Adipocyte (in vitro differentiated cells): ENCODE data around the gene CHSY1.

Experiments
- DNase-seq: peaks from one replicate; pipeline ENCODE4 v3.0.0-alpha.2; 2015; ENCODE audit warnings: low read depth
- H3K27me3 ChIP-seq: replicated peaks from 2 replicates; pipeline ENCODE4 v1.7.0; 2013; ENCODE audit warnings: mild to moderate bottlenecking, low read length, moderate library complexity; ENCODE audit not compliant: control insufficient read depth, insufficient read depth
- H3K36me3 ChIP-seq: 2 replicates; pipeline ENCODE4 v1.7.0; 2013; ENCODE audit warnings: low read length, mild to moderate bottlenecking, moderate library complexity; ENCODE audit not compliant: control insufficient read depth, insufficient read depth, severe bottlenecking
- H3K4me1 ChIP-seq: 2 replicates; pipeline ENCODE4 v1.7.0; 2013; ENCODE audit warnings: mild to moderate bottlenecking, low read length, moderate library complexity; ENCODE audit not compliant: control insufficient read depth, insufficient read depth
- H3K4me3 ChIP-seq: 2 replicates; pipeline ENCODE4 v1.7.0; 2013; ENCODE audit warnings: mild to moderate bottlenecking, low read length, moderate library complexity
- H3K9ac ChIP-seq: 2 replicates; pipeline ENCODE4 v1.7.0; 2013; ENCODE audit warnings: mild to moderate bottlenecking, low read length, moderate library complexity
- H3K9me3 ChIP-seq: 2 replicates; pipeline ENCODE4 v1.7.0; 2013; ENCODE audit warnings: mild to moderate bottlenecking, low read length, moderate library complexity; ENCODE audit not compliant: control insufficient read depth

CHSY1 gene

GRCh38 chr15:101141926-101142527, 109.8 kb downstream of the CHSY1 start:
- Histone ChIP-seq H3K4me3 (no peak overlapping the region), H3K36me3 (no peaks in the 10 kb centered on the region), H3K27me3 (no peaks in the 10 kb centered on the region), H3K4me1 (no peaks in the 10 kb centered on the region), H3K9ac (no peak overlapping the region), H3K9me3 (no peaks in the 10 kb centered on the region)
- no peak for DNase-seq

- Histone ChIP-seq H3K9me3 (no peaks in the 10 kb centered on the region), H3K4me3 (no peak overlapping the region), H3K4me1 (no peaks in the 10 kb centered on the region), H3K9ac (no peak overlapping the region), H3K27me3 (peaks cover 3% of the 10 kb centered on the region), H3K36me3 (no peaks in the 10 kb centered on the region)
- no peak for DNase-seq
Observed at GRCh38 chr15:101140697-101141065, 111.2 kb downstream of the CHSY1 start.

GRCh38 chr15:101139986-101140696, 111.7 kb downstream of the CHSY1 start:
- Histone ChIP-seq H3K4me3 (no peak overlapping the region), H3K27me3 (peaks cover 3% of the 10 kb centered on the region), H3K9me3 (no peaks in the 10 kb centered on the region), H3K36me3 (no peaks in the 10 kb centered on the region), H3K9ac (no peak overlapping the region), H3K4me1 (no peaks in the 10 kb centered on the region)
- DNase-seq = no peak

GRCh38 chr15:101138913-101139880, 112.7 kb downstream of the CHSY1 start:
- H3K36me3 ChIP-seq = no peaks in the 10 kb centered on the region
- peaks cover 3% of the 10 kb centered on the region for H3K27me3 ChIP-seq
- no peaks in the 10 kb centered on the region for H3K9me3 ChIP-seq
- H3K4me3 ChIP-seq = no peak overlapping the region
- DNase-seq = peak; percentile 35
- no peak overlapping the region for H3K9ac ChIP-seq
- no peaks in the 10 kb centered on the region for H3K4me1 ChIP-seq

- Histone ChIP-seq H3K9ac (no peak overlapping the region), H3K9me3 (no peaks in the 10 kb centered on the region), H3K4me3 (no peak overlapping the region), H3K36me3 (no peaks in the 10 kb centered on the region), H3K27me3 (peaks cover 3% of the 10 kb centered on the region), H3K4me1 (no peaks in the 10 kb centered on the region)
- DNase-seq = no peak
Observed at GRCh38 chr15:101138086-101138660, 113.7 kb downstream of the CHSY1 start.

- H3K27me3 ChIP-seq = peaks cover 3% of the 10 kb centered on the region
- H3K4me1 ChIP-seq = no peaks in the 10 kb centered on the region
- no peak for DNase-seq
- no peaks in the 10 kb centered on the region for H3K36me3 ChIP-seq
- H3K9me3 ChIP-seq = no peaks in the 10 kb centered on the region
- no peak overlapping the region for H3K4me3 ChIP-seq
- no peak overlapping the region for H3K9ac ChIP-seq
Observed at GRCh38 chr15:101137312-101137940, 114.4 kb downstream of the CHSY1 start.

- H3K9me3 ChIP-seq = no peaks in the 10 kb centered on the region
- no peak overlapping the region for H3K9ac ChIP-seq
- no peaks in the 10 kb centered on the region for H3K4me1 ChIP-seq
Observed at GRCh38 chr15:101136381-101137268, 115.2 kb downstream of the CHSY1 start.

GRCh38 chr15:101135532-101136166, 116.2 kb downstream of the CHSY1 start:
- Histone ChIP-seq H3K9ac (no peak overlapping the region), H3K27me3 (peaks cover 3% of the 10 kb centered on the region), H3K4me1 (no peaks in the 10 kb centered on the region), H3K4me3 (no peak overlapping the region), H3K36me3 (no peaks in the 10 kb centered on the region), H3K9me3 (no peaks in the 10 kb centered on the region)
- no peak for DNase-seq

More at GRCh38 chr15:101136381-101137268, 115.2 kb downstream of the CHSY1 start:
- no peaks in the 10 kb centered on the region for H3K36me3 ChIP-seq
- no peak for DNase-seq
- no peak overlapping the region for H3K4me3 ChIP-seq
- peaks cover 3% of the 10 kb centered on the region for H3K27me3 ChIP-seq

- no peak overlapping the region for H3K4me3 ChIP-seq
- no peak for DNase-seq
- no peak overlapping the region for H3K9ac ChIP-seq
- peaks cover 3% of the 10 kb centered on the region for H3K27me3 ChIP-seq
- H3K4me1 ChIP-seq = no peaks in the 10 kb centered on the region
- H3K36me3 ChIP-seq = no peaks in the 10 kb centered on the region
- no peaks in the 10 kb centered on the region for H3K9me3 ChIP-seq
Observed at GRCh38 chr15:101134780-101135179, 117.1 kb downstream of the CHSY1 start.
